NT2/D1 (cell line): ENCODE measurements around the gene DDX51.
A peak's percentile ranks its signal among the peaks of the same experiment; 100 is the strongest.

Experiments used
- DNase-seq: peaks from one replicate; pipeline ENCODE4 v3.0.0-alpha.2; 2011; ENCODE audit warnings: low read depth, low spot score
- H3K27me3 ChIP-seq: 2 replicates; pipeline ENCODE4 v1.6.0; 2011; ENCODE audit warnings: mild to moderate bottlenecking; ENCODE audit not compliant: insufficient read length, insufficient read depth
- H3K36me3 ChIP-seq: 2 replicates; pipeline ENCODE4 v1.6.1; 2011; ENCODE audit warnings: mild to moderate bottlenecking, low read length, mixed read lengths; ENCODE audit not compliant: insufficient read depth, insufficient read length
- H3K4me1 ChIP-seq: 2 replicates; pipeline ENCODE4 v1.5.1; 2011; ENCODE audit not compliant: insufficient read depth, insufficient read length
- H3K4me3 ChIP-seq: 2 replicates; pipeline ENCODE4 v1.5.1; 2011; ENCODE audit warnings: low read depth; ENCODE audit not compliant: insufficient read length
- H3K9ac ChIP-seq: 2 replicates; pipeline ENCODE4 v1.6.0; 2011; ENCODE audit warnings: low read depth; ENCODE audit not compliant: insufficient read length
- H3K9me3 ChIP-seq: 2 replicates; pipeline ENCODE4 v1.5.1; 2011; ENCODE audit warnings: mild to moderate bottlenecking, low read length; ENCODE audit not compliant: insufficient read depth
- SUZ12 ChIP-seq: IDR thresholded peaks from 2 replicates; pipeline ENCODE4 v1.6.1; 2011; ENCODE audit not compliant: insufficient read length, insufficient read depth; ENCODE audit errors: extremely low read depth
- YY1 ChIP-seq: IDR thresholded peaks from 2 replicates; pipeline ENCODE4 v1.6.1; 2011; ENCODE audit not compliant: insufficient read length, insufficient read depth
- ZNF274 ChIP-seq: IDR thresholded peaks from 2 replicates; pipeline ENCODE4 v1.6.1; 2011; ENCODE audit warnings: mild to moderate bottlenecking, low read depth, low read length

Gene DDX51

DNA sequence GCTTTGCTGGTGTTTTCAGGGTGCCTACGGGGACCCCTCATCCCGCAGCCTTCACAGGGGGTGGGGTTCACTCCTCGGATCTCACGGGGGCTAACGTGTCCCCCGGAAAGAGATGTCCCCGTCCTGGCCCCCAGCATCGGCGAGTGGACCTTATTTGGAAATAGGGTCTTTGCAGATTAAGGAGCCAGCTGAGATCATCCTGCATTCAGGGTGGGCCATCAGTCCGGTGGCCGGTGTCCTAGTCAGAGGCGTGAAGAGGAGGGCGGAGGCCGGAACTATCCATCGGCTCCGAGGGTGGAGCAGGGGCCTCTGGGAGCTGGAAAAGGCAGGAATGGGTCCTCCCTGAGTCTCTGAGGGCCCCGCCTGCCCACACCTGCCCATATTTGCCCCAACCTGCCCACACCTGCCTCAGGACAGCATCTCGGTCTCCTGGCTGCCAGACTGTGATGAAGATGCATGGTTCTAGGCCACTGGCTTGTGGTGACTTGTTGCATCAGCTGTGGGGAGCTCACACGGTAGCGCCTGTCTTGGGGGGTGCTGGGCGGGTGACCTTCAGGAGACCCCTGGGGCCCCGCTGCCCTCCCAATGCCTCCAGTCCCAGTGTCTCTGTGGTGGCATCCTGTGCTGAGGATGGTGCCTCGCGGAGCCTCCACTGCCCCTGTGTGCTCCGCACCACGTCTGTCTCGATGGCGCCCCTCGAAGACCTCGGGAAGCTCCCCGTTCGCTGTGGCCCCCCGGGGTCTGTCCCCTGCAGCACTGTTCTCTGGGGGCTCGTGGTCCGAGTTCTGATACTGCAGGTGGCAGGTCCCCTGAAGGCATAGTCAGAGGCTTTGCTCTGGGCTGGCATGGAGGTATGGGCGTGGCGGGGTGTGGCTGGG, 14.8 kb upstream of the DDX51 start:
- H3K27me3 ChIP-seq = no peaks in the 10 kb centered on the region
- peaks cover 37% of the 10 kb centered on the region for H3K36me3 ChIP-seq
- H3K9me3 ChIP-seq = peaks cover 24% of the 10 kb centered on the region
- TF ChIP-seq ZNF274 (no peak), YY1 (no peak), SUZ12 (no peak)
- DNase-seq = no peak
- no peak overlapping the region for H3K9ac ChIP-seq
- peaks cover 17% of the 10 kb centered on the region for H3K4me1 ChIP-seq
- H3K4me3 ChIP-seq = no peak overlapping the region

DNA sequence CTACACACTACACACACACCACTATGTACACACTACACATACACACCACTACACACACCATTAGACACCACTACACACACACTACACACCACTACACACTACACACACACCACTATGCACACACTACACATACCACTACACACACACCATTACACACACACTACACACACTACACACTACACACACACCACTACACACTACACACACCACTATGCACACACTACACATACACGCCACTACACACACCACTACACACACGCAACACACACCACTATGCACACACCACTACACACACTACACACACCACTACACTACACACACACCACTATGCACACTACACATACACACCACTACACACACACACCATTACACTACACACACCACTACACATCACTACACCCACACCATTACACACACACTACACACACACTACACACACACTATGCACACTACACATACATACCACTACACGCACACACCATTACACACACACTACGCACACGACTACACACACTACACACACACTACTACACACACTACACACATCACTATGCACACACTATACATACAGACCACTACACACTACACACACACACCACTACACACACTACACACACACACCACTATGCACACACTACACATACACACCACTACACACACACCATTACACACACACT, 13.8 kb upstream of the DDX51 start:
- no peak for DNase-seq
- Histone ChIP-seq H3K27me3 (no peaks in the 10 kb centered on the region), H3K9ac (no peak overlapping the region), H3K4me1 (peaks cover 14% of the 10 kb centered on the region), H3K36me3 (peaks cover 37% of the 10 kb centered on the region), H3K4me3 (no peak overlapping the region), H3K9me3 (peaks cover 24% of the 10 kb centered on the region)
- TF ChIP-seq SUZ12 = no peak
- no peak for TF ChIP-seq YY1
- TF ChIP-seq ZNF274 = no peak

DNA sequence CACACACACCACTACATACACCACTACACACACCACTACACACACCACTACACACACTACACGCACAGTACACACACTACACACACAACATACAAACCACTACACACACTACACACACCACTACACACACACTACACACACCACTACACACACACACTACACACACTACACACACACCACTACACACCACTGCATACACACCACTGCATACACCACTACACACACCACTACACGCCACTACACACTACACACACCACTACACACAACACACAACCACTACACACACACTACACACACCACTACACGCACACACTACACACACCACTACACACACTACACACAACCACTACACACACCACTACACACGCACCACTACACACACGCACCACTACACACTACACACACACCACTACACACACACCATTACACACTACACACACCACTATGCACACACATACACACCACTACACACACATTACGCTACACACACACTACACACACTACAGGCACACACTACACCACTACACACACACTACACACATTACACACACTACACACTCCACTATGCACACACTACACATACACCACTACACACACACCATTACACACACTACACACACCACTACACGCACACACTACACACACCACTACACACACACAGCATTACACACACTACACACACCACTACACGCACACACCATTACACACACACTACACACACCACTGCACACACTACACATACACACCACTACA, 12.6 kb upstream of the DDX51 start:
- no peak for DNase-seq
- Histone ChIP-seq H3K4me1 (peaks cover 7% of the 10 kb centered on the region), H3K9me3 (peaks cover 24% of the 10 kb centered on the region), H3K36me3 (peaks cover 46% of the 10 kb centered on the region), H3K27me3 (no peaks in the 10 kb centered on the region), H3K4me3 (no peak overlapping the region), H3K9ac (no peak overlapping the region)
- TF ChIP-seq ZNF274 (no peak), SUZ12 (no peak), YY1 (no peak)

DNA sequence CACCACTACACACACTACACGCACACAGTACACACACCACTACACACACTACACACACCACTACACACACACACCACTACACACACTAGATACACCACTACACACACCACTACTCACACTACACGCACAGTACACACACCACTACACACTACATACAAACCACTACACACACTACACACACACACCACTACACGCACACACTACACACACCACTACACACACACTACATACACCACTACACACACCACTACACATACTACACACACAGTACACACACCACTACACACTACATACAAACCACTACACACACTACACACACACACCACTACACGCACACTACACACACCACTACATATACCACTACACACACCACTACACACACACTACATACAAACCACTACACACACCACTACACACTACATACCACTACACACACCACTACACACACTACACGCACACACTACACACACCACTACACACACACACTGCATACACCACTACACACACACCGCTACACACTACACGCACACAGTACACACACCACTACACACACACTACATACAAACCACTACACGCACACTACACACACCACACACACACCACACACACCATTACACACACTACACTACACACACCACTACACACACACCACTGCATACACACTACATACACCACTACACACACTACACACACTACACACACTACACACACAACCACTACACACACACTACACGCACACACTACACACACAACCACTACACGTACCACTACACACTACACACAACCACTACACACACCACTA, 11.9 kb upstream of the DDX51 start:
- DNase-seq = no peak
- no peaks in the 10 kb centered on the region for H3K27me3 ChIP-seq
- no peak overlapping the region for H3K9ac ChIP-seq
- no peak overlapping the region for H3K4me3 ChIP-seq
- peaks cover 7% of the 10 kb centered on the region for H3K4me1 ChIP-seq
- H3K36me3 ChIP-seq = peaks cover 54% of the 10 kb centered on the region
- H3K9me3 ChIP-seq = peaks cover 24% of the 10 kb centered on the region
- no peak for TF ChIP-seq YY1
- TF ChIP-seq ZNF274 = no peak
- TF ChIP-seq SUZ12 = no peak

DNA sequence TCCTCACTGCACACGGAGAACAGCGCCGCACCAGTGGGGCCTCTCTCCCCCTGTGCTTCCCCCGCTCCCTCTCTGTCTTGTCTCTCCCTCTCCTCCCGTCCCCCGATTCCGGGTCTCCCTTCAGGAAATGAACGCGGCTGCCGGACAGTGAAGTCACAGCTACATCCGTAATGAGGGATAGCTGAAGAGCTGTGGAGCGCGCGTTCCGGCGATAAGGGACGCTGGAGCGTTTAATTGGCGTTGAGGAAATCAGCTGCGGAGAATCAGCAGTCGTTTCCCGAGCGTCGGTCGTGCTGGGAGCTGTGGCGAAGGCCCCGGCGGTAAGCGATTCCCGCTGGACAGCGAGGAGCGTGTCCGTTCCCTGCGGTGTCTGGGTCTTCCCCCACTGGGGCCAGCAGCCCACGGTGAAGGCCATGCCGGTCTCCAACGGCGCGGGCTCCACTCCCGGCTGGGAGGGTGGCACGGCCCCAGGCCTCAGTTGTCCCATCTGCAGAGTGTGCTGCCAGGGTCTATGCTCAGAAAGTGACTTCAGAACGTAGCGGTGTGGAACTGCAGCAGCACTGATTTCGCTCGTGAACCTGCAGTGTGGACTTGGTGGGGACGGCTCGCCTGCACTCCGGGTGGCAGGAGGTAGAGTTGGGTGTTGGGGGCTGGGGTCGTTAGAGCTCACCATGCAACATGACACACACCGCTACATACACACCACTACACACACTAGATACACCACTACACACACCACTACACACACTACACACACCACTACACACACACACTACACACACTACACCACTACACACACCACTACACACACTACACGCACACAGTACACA, 11.0 kb upstream of the DDX51 start:
- TF ChIP-seq SUZ12 (no peak), YY1 (no peak), ZNF274 (no peak)
- H3K9ac ChIP-seq = no peak overlapping the region
- peaks cover 24% of the 10 kb centered on the region for H3K9me3 ChIP-seq
- no peak for DNase-seq
- peaks cover 7% of the 10 kb centered on the region for H3K4me1 ChIP-seq
- no peak overlapping the region for H3K4me3 ChIP-seq
- no peaks in the 10 kb centered on the region for H3K27me3 ChIP-seq
- peaks cover 55% of the 10 kb centered on the region for H3K36me3 ChIP-seq

DNA sequence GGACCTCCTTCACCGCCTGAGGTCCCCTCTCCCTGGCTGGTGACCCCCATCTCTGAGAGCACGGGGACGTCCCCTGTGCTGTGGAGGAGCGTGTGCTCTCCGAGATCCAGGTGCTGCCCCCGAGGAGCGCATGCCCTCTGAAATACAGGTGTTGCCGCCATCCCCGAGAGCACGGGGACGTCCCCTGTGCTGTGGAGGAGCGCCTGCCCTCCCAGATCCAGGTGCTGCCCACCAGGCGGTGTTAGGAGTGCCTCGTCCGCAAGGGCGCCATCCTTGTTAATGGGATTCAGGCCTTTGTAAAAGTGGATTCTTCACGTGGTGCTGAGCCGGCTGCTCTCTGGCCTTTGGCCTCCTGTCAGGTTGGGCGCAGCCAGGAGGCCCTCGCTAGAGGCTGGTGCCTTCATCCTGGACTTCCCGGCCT, 10.2 kb upstream of the DDX51 start:
- peak overlapping the region; percentile 73 for H3K9ac ChIP-seq
- H3K36me3 ChIP-seq = peaks cover 49% of the 10 kb centered on the region
- DNase-seq = no peak
- H3K9me3 ChIP-seq = peaks cover 24% of the 10 kb centered on the region
- H3K27me3 ChIP-seq = no peaks in the 10 kb centered on the region
- peaks cover 7% of the 10 kb centered on the region for H3K4me1 ChIP-seq
- no peak overlapping the region for H3K4me3 ChIP-seq
- TF ChIP-seq SUZ12 = no peak
- no peak for TF ChIP-seq YY1
- no peak for TF ChIP-seq ZNF274
